ENCODE data around the gene MAN2A1. TPM values are rescaled to one million over a fixed set of nuclear protein-coding genes. Genes with fewer than 3 reads are reported as not detected.
A peak's percentile ranks its signal among the peaks of the same experiment; 100 is the strongest.

Gene MAN2A1
- total and polyA plus RNA-seq, 10 donors: 9.5 to 84.8 (median 54.5) TPM

DNA sequence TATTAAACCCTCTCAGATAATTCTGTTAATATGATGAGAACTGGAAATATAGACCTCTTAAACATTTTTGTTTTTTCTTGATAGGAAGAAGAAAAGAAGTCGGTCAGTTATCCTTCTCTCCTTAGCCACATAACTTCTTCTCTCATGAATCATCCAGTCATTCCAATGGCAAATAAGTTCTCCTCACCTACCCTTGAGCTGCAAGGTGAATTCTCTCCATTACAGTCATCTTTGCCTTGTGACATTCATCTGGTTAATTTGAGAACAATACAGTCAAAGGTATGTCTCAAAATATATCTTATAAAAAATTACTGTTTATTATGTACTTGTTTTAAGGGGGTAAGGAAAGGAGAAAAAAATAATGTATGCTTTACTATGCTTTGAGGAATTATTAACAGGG, 165.3 kb downstream of the MAN2A1 start:
- H3K36me3 ChIP-seq: peaks cover 0 to 94% (median 46%) of the 10 kb centered on the region in 6 donors
- H3K4me3 ChIP-seq: no peak overlapping the region
- peak overlapping the region in 2 of 8 donors; percentile 70 to 72 for H3K27ac ChIP-seq
- H3K27me3 ChIP-seq (replicated peaks in 1 of 7): no peaks in the 10 kb centered on the region
- DNase-seq: no peak
- H3K9me3 ChIP-seq: no peaks in the 10 kb centered on the region
- intact Hi-C loops (cut with DNase I; ENCODE audit: low total_unique reads): no loop called here
- WGBS, 5 donors: 90 to 100% (median 98%) methylated on average over 1 of the region's 1 CpG
- TF ChIP-seq POLR2AphosphoS5 (IDR thresholded peaks at IDR 0.05): no peak
- no peak for TF ChIP-seq POLR2A (IDR thresholded peaks at IDR 0.05)
- TF ChIP-seq, protein P1, sequence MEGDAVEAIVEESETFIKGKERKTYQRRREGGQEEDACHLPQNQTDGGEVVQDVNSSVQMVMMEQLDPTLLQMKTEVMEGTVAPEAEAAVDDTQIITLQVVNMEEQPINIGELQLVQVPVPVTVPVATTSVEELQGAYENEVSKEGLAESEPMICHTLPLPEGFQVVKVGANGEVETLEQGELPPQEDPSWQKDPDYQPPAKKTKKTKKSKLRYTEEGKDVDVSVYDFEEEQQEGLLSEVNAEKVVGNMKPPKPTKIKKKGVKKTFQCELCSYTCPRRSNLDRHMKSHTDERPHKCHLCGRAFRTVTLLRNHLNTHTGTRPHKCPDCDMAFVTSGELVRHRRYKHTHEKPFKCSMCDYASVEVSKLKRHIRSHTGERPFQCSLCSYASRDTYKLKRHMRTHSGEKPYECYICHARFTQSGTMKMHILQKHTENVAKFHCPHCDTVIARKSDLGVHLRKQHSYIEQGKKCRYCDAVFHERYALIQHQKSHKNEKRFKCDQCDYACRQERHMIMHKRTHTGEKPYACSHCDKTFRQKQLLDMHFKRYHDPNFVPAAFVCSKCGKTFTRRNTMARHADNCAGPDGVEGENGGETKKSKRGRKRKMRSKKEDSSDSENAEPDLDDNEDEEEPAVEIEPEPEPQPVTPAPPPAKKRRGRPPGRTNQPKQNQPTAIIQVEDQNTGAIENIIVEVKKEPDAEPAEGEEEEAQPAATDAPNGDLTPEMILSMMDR (IDR thresholded peaks at IDR 0.05 in 8 of 11, conservative IDR thresholded peaks at IDR 0.05 in 3 of 11): no peak
- H3K4me1 ChIP-seq: peaks cover 0 to 23% (median 0%) of the 10 kb centered on the region in 6 donors

DNA sequence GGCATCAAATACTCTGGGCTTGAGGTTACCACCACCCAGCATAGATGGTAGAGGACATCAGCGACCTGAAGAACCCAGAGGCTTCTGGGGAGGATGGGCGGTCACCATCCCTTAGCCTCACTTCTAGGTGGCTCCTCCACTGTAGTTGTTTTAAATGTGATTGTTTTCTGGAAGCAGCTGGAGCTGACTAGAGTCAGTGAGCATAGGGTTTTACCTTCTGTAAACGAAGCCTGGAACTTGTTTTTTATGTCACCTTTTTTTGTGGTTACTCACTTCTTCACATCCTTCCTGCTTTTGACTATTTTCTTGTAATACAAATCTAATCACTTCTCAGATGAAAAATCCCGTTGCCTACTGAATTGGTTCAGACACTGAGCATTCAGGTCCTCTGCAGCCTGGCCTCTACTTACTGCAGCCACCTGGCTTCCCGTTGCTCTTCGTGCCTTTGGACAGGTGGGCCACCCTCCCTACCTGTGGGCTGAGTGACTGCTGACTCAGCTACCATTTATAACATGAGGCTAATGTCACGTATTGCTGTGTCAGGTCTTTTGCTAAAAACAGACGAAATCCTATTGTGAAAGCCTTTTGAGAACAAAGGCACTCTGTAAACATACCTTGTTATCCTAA, 167.8 kb downstream of the MAN2A1 start:
- intact Hi-C loops (cut with DNase I; ENCODE audit: low total_unique reads): no loop called here
- Histone ChIP-seq H3K27ac (peak overlapping the region; percentile 5 to 72 (median 50)), H3K4me3 (no peak overlapping the region), H3K36me3 (peaks cover 0 to 94% (median 47%) of the 10 kb centered on the region in 6 donors), H3K9me3 (no peaks in the 10 kb centered on the region), H3K4me1 (peaks cover 0 to 23% (median 0%) of the 10 kb centered on the region in 6 donors), H3K27me3 (replicated peaks in 1 of 7) (no peaks in the 10 kb centered on the region)
- TF ChIP-seq, protein P1 (IDR thresholded peaks at IDR 0.05 in 8 of 11, conservative IDR thresholded peaks at IDR 0.05 in 3 of 11): no peak
- TF ChIP-seq POLR2AphosphoS5 (IDR thresholded peaks at IDR 0.05): peak in 1 of 3 donors; percentile 11
- DNase-seq: no peak
- 67 to 76% (median 72%) methylated on average over 8 of the region's 8 CpGs for WGBS, 5 donors

DNA sequence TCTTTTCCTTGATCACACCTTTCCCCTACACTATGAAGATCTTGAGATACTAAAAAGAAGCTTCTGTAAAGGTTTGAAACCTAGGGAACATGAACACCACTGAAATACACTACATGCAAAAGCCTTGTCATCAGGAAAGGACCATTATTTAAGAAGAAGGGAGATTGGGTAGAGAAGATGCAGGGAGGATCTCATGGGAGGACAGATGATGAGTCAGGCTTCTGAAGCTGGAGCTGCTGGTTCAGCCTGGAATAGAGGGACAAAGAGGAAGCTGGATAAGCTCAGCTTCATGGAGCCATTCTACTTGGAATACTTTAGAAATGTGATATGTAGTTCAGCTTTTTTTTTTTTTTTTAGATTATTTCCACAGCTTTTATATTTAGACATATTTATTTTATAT, 169.8 kb downstream of the MAN2A1 start:
- intact Hi-C loops (cut with DNase I; ENCODE audit: low total_unique reads): no loop called here
- Histone ChIP-seq H3K36me3 (peaks cover 0 to 97% (median 47%) of the 10 kb centered on the region in 6 donors), H3K4me3 (no peak overlapping the region), H3K27me3 (replicated peaks in 1 of 7) (no peaks in the 10 kb centered on the region), H3K9me3 (no peaks in the 10 kb centered on the region), H3K27ac (peak overlapping the region in 1 of 8 donors; percentile 10), H3K4me1 (peaks cover 0 to 23% (median 0%) of the 10 kb centered on the region in 6 donors)
- TF ChIP-seq, protein P1 (IDR thresholded peaks at IDR 0.05 in 8 of 11, conservative IDR thresholded peaks at IDR 0.05 in 3 of 11): no peak
- TF ChIP-seq POLR2A (IDR thresholded peaks at IDR 0.05) (no peak), POLR2AphosphoS5 (IDR thresholded peaks at IDR 0.05) (no peak)
- no peak for DNase-seq

DNA sequence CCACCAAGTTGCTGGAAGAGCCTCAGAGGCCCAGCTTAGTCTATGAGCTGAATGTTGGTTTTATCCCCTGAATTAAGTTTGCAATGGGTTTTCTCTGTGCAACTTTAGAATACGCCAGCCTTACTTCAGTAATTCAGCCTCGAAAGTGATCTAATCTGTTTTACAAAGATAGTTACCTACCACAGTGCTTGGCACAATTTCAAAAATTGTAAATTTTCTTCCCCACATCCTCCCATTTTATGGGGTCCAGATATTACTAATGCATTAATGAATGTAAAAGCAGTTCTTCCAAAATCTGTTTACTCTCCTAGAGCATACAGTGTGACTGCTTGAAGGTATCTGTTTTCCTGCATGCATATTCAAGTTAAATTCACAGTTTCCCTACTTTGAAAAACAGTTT, 172.6 kb downstream of the MAN2A1 start:
- TF ChIP-seq POLR2A (IDR thresholded peaks at IDR 0.05): no peak
- TF ChIP-seq POLR2AphosphoS5 (IDR thresholded peaks at IDR 0.05): no peak
- TF ChIP-seq, protein P1 (IDR thresholded peaks at IDR 0.05 in 8 of 11, conservative IDR thresholded peaks at IDR 0.05 in 3 of 11): no peak
- no peak overlapping the region for H3K4me3 ChIP-seq
- H3K27me3 ChIP-seq (replicated peaks in 1 of 7): no peaks in the 10 kb centered on the region
- DNase-seq: no peak
- H3K9me3 ChIP-seq: no peaks in the 10 kb centered on the region
- intact Hi-C loops (cut with DNase I; ENCODE audit: low total_unique reads): no loop called here
- 89 to 97% (median 94%) methylated on average over 2 of the region's 2 CpGs for WGBS, 5 donors
- no peak overlapping the region for H3K27ac ChIP-seq
- H3K36me3 ChIP-seq: peaks cover 0 to 99% (median 50%) of the 10 kb centered on the region in 6 donors
- peaks cover 0 to 9% (median 0%) of the 10 kb centered on the region in 6 donors for H3K4me1 ChIP-seq

Data from spleen (tissue), 11 donors.